Measurements from ENCODE around the gene FGD3.
A peak's percentile ranks its signal among the peaks of the same experiment; 100 is the strongest.

FGD3 gene

DNA sequence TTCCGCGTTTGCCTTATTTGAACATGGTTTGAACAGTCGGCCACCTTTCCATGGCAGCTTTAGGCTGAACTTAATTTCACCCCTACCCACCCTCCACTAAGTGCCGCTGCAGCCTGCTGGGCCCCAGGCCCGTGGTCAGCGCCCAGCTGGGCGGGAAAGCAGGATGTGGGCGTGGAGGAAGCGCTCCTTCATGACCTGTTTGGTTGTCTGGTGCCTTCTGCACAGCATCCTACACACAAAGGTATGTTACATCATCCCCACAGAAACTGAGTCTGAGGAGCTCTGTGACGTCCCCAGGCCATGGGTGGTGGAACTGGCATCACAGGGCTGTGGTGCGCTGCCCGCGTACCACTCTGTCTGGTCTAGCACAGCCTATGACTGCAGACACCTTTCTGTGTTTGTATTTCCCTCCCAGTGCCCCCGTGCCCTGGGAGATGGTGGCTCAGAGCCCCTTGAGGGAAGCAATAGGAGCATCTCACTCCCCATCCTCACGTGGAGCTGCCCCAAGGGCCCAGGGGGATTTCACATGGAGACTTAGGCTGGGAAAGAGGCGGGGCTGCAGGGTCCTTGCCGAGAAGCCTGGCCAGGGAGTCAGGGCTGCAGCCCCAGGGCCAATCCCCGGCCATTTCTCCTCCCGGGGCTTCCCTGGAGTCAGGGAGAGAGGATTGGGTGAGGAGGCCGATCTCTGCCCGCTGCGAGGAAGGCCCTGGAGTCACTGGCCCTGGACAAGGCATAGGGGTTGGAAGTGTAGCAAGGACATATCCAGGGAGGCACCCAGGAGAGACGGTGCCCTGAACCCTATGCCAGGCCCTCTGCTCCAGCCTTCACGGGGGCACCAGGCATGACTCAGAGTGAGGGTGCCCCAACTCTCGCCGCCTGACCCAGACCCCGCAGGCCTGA, 73.7 kb downstream of the FGD3 start:
- peak overlapping the region; percentile 73 for H3K27ac Mint-ChIP-seq
- no peaks in the 10 kb centered on the region for H3K9me3 Mint-ChIP-seq
- H3K4me3 Mint-ChIP-seq = no peak overlapping the region
- H3K4me1 Mint-ChIP-seq = peaks cover 34% of the 10 kb centered on the region
- DNase-seq (peak; percentile 47), ATAC-seq (peak; percentile 79)
- peaks cover 31% of the 10 kb centered on the region for H3K36me3 Mint-ChIP-seq (ENCODE audit: low read depth)
- no peaks in the 10 kb centered on the region for H3K27me3 Mint-ChIP-seq

DNA sequence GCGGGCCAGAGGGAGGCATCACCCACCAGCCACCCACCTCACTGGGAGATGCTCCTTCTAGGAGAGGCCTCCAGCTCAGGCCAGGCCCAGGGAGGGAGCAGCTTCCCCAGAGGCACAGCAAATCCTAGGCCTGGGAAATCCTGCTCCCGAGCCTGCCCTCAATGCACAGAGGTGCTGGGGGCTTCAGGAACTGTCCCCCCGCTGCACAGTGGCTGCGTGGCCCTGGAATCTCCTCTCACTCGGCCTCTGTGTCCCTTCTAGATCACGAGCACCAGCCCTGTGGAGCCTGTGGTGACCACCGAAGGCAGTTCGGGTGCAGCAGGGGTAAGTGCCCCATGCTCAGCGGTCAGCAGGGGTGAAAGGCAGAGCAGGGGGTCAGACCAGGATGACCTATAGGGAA, 74.7 kb downstream of the FGD3 start:
- peak overlapping the region; percentile 0 for H3K27ac Mint-ChIP-seq
- DNase-seq (no peak), ATAC-seq (no peak)
- peaks cover 39% of the 10 kb centered on the region for H3K4me1 Mint-ChIP-seq
- no peaks in the 10 kb centered on the region for H3K9me3 Mint-ChIP-seq
- no peak overlapping the region for H3K4me3 Mint-ChIP-seq
- peaks cover 31% of the 10 kb centered on the region for H3K36me3 Mint-ChIP-seq (ENCODE audit: low read depth)
- no peaks in the 10 kb centered on the region for H3K27me3 Mint-ChIP-seq

DNA sequence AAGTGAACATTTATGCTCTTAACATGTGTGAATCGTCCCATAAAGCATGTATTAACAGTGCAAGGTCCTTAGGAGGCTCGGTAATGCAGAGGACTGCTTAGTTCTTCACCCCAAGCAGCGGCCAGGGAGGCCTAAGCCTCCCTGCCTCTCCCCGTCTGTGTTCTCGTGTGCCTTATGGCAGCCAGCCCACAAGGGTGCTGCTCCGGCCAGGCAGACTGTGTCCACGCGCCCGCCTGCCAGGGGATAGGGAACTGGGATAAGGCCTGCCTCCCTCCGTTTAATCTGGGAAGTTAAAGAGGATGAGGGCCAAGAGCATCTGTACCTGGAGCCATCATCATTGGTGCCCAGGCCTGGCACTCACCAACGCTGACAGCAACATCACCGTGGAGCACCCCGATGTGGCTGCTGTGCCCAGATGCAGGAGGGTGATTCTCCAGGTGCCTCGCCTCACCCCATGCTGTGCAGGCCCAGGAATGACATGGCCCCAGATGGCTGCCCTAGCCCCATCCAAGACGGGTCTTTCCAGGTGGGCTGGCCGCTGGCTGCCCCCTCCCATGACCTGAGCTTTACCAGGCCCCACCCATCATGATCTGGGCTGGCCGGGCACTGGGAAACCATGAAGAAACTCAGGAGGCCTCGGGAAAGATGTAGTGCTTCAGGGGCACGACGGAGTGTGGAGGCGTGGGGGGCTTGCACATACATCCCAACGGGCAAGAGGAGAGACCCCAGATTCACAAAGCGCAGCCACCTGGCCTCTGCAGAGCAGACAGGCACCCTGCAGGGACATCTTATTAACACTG, 75.6 kb downstream of the FGD3 start:
- Mint-ChIP-seq H3K4me3 (no peak overlapping the region), H3K4me1 (peaks cover 48% of the 10 kb centered on the region), H3K9me3 (no peaks in the 10 kb centered on the region), H3K27ac (no peak overlapping the region), H3K27me3 (no peaks in the 10 kb centered on the region), H3K36me3 (ENCODE audit: low read depth) (peaks cover 28% of the 10 kb centered on the region)
- no peak for DNase-seq
- no peak for ATAC-seq

DNA sequence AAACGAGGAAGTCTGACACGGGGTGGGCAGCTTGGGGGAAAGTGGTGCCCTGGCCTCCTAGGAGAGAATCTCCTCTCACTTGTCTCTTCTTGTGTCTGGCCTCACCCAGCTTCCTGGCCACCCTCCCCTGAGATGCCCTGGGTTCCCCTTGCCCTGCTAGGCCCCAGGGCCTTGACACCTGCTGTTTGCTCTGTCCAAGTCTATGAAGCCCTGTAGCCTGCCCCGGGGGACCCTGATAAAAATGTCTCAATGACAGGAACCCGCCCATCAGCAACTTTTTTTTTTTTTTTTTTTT, 76.1 kb downstream of the FGD3 start:
- Mint-ChIP-seq H3K36me3 (ENCODE audit: low read depth) (peaks cover 26% of the 10 kb centered on the region), H3K27ac (peak overlapping the region; percentile 54), H3K27me3 (no peaks in the 10 kb centered on the region), H3K4me3 (no peak overlapping the region), H3K4me1 (peaks cover 53% of the 10 kb centered on the region), H3K9me3 (no peaks in the 10 kb centered on the region)
- DNase-seq (no peak), ATAC-seq (no peak)

DNA sequence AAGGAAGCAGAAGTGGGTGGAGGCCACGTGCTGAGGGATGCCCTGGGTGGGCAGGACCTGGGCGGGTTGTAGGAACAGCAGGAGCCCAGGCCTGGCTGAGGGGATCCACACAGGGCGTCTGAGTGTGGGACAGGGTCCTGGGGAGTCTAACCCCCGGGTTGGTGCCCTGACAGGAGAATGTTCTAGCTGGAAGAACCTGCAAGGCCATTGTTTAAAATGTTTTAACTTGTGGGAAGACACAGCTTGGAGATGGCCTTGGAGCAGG, 77.3 kb downstream of the FGD3 start:
- ATAC-seq = no peak
- no peaks in the 10 kb centered on the region for H3K27me3 Mint-ChIP-seq
- H3K4me3 Mint-ChIP-seq = no peak overlapping the region
- peaks cover 26% of the 10 kb centered on the region for H3K36me3 Mint-ChIP-seq (ENCODE audit: low read depth)
- peak overlapping the region; percentile 86 for H3K27ac Mint-ChIP-seq
- H3K4me1 Mint-ChIP-seq = peaks cover 58% of the 10 kb centered on the region
- no peak for DNase-seq
- H3K9me3 Mint-ChIP-seq = no peaks in the 10 kb centered on the region

DNA sequence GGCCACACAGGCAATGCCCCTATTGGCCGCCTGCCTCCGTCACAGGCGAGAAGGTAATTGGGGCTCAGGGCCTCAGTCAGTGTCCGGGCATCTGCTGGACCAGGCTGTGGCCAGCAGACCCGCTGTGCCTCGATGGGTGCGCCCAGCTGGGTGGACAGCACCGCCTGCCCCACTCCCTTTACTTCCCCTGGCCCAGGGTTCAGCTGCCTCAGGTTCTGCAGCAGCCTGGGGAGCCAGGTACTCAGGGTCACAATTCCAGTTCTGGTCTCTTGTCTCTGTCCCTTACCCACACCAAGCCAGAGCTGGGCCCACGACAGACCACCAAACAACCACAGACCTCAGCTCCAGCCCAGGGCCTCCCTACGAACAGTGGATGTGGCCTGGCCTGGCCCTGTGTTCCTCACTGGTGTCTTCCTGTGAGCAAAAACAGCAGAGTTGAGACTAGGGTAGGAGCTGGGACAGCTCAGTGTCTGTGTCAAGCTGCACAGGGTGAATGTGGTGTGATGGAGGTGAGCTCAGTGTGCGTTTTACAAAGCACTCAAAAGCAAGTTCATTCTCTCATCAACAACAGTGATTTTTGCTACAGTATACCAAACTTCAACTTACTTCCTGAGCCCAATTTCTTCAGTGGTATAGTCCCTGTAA, 77.8 kb downstream of the FGD3 start:
- DNase-seq = no peak
- H3K4me1 Mint-ChIP-seq = peaks cover 60% of the 10 kb centered on the region
- H3K9me3 Mint-ChIP-seq = no peaks in the 10 kb centered on the region
- ATAC-seq = no peak
- H3K27ac Mint-ChIP-seq = peak overlapping the region; percentile 86
- H3K27me3 Mint-ChIP-seq = no peaks in the 10 kb centered on the region
- H3K4me3 Mint-ChIP-seq = no peak overlapping the region
- peaks cover 26% of the 10 kb centered on the region for H3K36me3 Mint-ChIP-seq (ENCODE audit: low read depth)

DNA sequence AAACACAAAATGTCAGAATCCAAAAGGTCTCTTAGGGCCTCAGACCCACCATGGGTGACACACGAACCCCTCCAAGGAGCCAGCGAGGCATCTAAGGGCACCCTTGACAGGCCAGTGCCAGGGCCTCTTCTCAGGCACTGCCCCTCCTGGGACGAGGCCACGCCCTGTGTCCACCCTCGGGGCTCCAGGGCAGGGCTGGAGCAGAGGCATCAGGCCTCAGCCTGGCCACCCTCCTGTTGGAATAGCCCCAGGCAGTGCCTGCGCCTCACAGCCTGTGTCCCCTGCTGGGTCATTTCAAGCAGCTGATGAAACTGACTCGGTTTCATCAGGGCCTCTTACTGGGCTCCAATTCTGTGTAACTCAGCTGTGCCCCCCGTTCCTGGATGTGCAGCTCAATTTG, 78.4 kb downstream of the FGD3 start:
- Mint-ChIP-seq H3K4me3 (no peak overlapping the region), H3K27me3 (no peaks in the 10 kb centered on the region), H3K36me3 (ENCODE audit: low read depth) (peaks cover 28% of the 10 kb centered on the region), H3K27ac (peak overlapping the region; percentile 85), H3K4me1 (peaks cover 56% of the 10 kb centered on the region), H3K9me3 (no peaks in the 10 kb centered on the region)
- ATAC-seq (no peak), DNase-seq (no peak)

DNA sequence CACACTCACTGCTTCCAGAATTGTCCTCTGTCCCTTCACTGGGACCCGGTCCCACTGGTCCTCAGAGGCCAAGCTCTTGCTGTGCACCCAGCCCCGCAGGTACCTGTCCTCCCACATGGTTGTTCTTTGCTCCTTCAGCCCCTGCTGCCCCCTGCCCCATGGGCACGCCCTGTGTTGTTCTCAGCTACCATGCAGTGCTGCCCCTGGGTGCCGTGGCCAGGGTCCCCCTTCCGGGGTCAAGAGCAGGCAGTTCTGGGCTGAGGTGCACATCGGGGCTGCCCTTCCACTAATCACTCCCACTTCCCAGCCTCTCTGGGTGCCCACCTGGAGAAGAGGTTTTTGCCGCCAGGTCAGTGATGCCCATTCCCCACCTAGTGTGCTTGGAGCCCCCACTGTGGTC, 79.3 kb downstream of the FGD3 start:
- Mint-ChIP-seq H3K36me3 (ENCODE audit: low read depth) (peaks cover 32% of the 10 kb centered on the region), H3K27ac (no peak overlapping the region), H3K4me1 (peaks cover 57% of the 10 kb centered on the region)

DNA sequence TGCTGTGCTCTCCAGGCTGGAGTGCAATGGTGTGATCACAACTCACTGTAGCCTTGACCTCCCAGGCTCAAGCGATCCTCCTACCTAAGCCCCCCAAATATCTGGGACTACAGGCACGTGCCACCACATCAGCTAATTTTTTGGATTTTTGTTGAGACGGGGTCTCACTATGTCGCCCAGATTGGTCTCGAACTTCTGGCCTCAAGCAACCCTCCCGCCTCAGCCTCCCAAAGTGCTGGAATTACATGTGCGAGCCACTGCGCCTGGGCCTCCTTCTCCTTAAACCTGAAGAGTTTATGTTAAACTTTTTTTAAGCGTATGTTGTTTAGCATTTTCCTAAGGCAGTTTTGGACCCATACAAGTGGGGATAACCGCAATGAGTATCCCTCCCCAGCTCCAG, 80.4 kb downstream of the FGD3 start:
- H3K27ac Mint-ChIP-seq = peak overlapping the region; percentile 85
- H3K27me3 Mint-ChIP-seq = no peaks in the 10 kb centered on the region
- H3K36me3 Mint-ChIP-seq (ENCODE audit: low read depth) = peaks cover 32% of the 10 kb centered on the region
- no peak overlapping the region for H3K4me3 Mint-ChIP-seq
- ATAC-seq (no peak), DNase-seq (no peak)
- H3K9me3 Mint-ChIP-seq = no peaks in the 10 kb centered on the region
- H3K4me1 Mint-ChIP-seq = peaks cover 64% of the 10 kb centered on the region

More for the DNA sequence above, 79.3 kb downstream of the FGD3 start:
- Mint-ChIP-seq H3K9me3 (no peaks in the 10 kb centered on the region), H3K27me3 (no peaks in the 10 kb centered on the region), H3K4me3 (no peak overlapping the region)
- DNase-seq (no peak), ATAC-seq (no peak)

DNA sequence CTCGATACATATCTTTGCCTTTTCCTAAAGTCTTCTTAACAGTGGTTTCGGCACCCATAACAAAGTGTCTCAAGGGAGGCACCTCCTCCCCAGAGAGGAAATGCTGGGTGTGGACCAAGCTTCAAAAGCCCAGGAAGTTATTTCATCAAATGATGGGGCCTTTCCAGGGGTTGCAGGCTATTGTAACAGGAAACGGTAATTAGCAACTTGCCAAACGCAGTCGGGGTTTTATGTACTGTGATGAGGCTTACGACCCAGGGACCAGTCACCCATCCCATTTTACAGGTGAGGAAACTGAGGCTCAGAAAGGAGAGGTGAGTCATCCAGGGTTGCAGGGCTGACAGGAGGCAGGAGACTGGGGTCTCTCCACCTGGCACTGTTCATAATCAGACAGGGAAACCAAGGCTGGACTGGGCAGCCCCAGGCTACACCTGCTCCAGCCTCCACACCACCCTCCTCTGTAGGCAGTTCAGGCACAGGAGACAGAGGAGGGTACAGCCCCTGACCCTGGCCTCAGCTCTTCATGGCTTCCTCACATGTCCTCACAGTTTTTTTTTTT, 81.2 kb downstream of the FGD3 start:
- H3K4me1 Mint-ChIP-seq = peaks cover 65% of the 10 kb centered on the region
- ATAC-seq (peak; percentile 72), DNase-seq (peak; percentile 46)
- no peaks in the 10 kb centered on the region for H3K9me3 Mint-ChIP-seq
- no peaks in the 10 kb centered on the region for H3K27me3 Mint-ChIP-seq
- H3K27ac Mint-ChIP-seq = peak overlapping the region; percentile 85
- peak overlapping the region; percentile 48 for H3K4me3 Mint-ChIP-seq
- H3K36me3 Mint-ChIP-seq (ENCODE audit: low read depth) = peaks cover 29% of the 10 kb centered on the region

DNA sequence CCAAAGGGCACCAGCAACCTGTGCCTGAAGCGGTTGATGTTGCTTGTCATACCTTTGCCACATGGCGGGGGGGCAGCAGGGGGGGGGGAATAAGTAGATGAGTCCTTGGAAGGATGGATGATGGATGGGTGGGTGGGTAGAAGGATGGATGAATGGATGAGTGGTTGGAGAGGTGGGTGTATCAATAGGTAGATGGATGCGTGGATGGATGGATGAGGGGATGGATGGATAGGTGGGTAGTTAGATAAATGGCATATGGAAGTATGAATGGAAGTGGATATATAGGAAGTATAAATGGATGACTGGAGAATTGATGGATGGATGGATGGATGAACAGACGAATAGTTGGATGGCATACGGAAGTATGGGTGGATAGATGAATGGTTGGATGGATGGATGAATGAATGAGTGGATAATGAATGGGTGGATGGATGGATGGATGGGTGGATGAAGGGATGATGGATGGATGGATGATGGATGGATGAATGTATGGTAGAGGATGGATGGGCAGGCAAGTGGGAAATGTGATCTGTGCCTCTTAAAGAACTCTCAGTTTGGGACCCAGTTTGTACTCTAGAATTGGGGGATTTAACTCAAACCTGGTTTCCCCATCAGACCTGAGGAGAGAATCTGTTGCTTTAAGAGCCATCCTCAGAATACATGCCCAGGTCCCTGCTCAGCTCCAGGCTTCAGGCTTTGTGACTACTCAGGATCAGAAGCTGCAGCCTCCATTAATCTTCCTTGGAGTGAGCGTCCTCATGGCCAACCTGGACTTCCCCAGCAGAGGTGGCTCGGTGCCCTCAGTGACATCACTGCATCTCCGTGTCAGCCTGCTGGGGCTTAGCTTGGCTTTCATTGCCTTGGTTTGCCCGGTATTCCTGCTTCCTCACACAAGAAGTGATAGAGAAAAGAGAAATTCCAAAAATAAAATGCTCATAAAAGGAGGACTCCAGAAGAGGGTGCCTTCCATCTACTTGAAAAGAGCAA, 83.6 kb downstream of the FGD3 start:
- ATAC-seq = no peak
- no peak for DNase-seq
- Mint-ChIP-seq H3K27ac (no peak overlapping the region), H3K9me3 (no peaks in the 10 kb centered on the region), H3K36me3 (ENCODE audit: low read depth) (peaks cover 25% of the 10 kb centered on the region), H3K4me3 (no peak overlapping the region), H3K27me3 (no peaks in the 10 kb centered on the region), H3K4me1 (peaks cover 51% of the 10 kb centered on the region)

DNA sequence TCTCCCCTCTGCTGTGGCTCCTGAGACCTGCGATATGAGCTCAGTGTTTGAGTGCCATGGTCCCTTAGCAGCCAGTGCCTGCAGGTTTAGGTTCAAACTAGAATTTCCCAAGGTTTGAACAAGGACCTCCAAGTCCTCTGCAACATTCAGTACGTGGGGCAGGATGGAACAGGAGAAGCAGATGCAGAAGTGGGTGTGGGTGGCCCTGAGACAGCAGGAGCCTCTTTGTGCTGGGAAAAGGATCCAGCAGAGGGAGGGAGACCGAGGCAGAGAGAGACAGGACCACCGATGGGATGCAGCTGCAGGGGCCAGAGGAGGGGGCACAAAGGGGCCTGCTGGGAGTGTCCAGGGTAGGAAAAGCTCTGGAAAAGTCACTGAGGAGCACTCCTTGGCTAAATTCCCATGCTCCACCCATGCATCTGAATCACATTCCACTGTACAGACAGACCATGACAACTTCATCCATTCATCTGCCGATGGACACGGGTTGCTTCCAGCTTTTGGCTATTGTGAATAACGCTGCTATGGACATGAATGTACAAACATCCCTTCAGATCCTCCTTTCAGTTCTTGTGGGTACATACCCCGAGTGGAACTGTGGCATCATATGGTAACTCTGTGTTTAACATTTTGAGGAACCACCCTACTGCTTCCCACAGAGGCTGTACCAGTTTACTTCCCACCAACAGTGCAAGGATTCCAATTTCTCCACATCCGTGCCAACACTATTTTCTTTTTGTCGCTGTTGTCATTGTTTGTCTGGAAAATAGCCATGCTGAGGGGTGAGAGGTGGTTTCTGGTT, 84.5 kb downstream of the FGD3 start:
- ATAC-seq = no peak
- Mint-ChIP-seq H3K9me3 (no peaks in the 10 kb centered on the region), H3K36me3 (ENCODE audit: low read depth) (peaks cover 25% of the 10 kb centered on the region), H3K27ac (no peak overlapping the region), H3K4me3 (no peak overlapping the region), H3K27me3 (no peaks in the 10 kb centered on the region), H3K4me1 (peaks cover 57% of the 10 kb centered on the region)
- DNase-seq = no peak

DNA sequence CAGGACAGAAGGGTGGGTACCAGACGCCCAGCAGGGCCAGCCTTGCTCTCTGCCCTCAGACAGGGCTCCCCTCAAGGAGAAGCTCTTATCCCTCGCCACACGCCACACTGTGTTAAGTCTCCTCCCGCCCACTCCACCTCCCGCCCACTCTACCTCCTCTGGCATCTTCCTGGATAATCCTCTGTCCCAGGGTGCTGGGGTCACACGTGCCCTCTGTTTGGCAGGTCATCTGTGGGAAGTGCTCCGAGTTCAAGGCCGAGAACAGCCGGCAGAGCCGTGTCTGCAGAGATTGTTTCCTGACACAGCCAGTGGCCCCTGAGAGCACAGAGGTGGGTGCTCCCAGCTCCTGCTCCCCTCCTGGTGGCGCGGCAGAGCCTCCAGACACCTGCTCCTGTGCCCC, 85.2 kb downstream of the FGD3 start:
- no peak for DNase-seq
- ATAC-seq = no peak
- Mint-ChIP-seq H3K4me1 (peaks cover 57% of the 10 kb centered on the region), H3K36me3 (ENCODE audit: low read depth) (peaks cover 24% of the 10 kb centered on the region), H3K4me3 (no peak overlapping the region), H3K9me3 (no peaks in the 10 kb centered on the region), H3K27ac (no peak overlapping the region), H3K27me3 (no peaks in the 10 kb centered on the region)

Measured in activated naive CD8-positive, alpha-beta T cell treated with anti-CD3 and anti-CD28 coated beads, Interleukin-2, amount 50 U/mL, for 24 hours (primary cell).